HG02610 (cell line): ENCODE data around the gene CCDC167.
"Not testable (repeated sequence)": the region's sequence is repeated elsewhere in the genome, so short reads cannot be mapped to it uniquely, and the experiment has no call there.

ENCODE experiments used
- ATAC-seq: cut with Tn5 transposase; IDR thresholded peaks from one replicate; pipeline ENCODE4 v1.9.1; 2021; ENCODE audit warnings: mild to moderate bottlenecking, moderate library complexity; ENCODE audit not compliant: unreplicated experiment

The CCDC167 gene

GRCh38 chr6:37477656-37478435, 21.8 kb downstream of the CCDC167 start:
- no peak for ATAC-seq

DNA sequence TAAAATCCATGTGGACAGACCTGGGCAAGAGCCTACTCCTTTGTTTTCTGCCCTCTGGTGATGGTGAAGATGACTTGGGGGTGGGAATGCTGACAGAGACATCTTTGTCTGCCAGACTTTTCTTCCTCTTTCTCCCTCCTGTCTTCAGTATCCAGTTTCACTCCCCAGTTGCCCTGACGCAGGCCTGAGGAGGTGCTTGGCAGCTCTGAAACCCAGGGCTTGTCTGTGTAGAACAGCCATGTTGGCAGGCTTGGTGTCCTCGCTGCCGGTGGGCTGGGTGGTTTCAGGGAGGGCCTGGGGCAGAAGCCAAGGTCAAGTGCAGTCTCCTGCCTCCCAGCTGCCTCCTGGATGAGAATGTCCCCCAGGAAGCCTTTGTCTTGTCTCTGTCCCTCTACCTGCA, 22.5 kb downstream of the CCDC167 start:
- no peak for ATAC-seq

DNA sequence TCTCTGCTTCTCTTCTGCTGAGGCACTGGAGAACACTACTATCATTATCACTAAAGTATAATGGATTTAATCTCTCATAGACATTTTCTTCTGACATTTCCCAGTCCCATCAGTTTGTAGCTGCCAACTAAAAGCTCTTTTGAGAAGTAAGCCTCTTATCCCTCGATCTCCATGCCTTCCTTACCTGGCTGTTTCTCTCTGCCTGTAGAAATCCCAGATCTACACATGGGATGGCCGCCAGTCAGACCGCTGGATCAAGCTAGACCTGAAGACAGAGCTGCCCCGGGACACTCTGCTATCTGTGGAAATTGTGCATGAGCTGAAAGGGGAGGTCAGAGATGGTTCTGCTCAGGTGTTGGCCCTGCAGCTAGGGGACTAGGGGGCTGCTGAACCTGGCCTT, 25.4 kb downstream of the CCDC167 start:
- no peak for ATAC-seq

- ATAC-seq = no peak
Observed at GRCh38 chr6:37473364-37474095, 26.2 kb downstream of the CCDC167 start.

GRCh38 chr6:37467718-37468117, 32.0 kb downstream of the CCDC167 start:
- ATAC-seq = no peak

DNA sequence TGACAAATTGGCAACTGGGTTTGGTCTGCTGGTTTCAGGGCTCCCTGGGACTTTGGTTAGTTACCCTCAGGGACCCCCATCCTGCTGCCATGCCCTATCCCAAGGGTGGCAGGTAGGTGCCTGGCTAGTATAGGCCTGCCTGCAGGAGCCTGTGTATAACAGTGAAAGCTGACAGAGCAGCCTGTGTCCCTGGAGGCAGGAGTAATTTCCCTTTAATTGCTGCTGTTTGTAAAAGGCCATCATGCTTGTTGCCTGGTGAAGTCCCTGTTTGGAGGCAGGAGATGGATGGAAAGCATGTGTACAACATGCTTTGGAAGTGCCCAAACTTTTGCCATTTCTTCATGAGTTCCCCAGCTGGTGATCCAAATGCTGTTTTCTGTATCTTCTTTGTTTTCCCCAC, 36.6 kb downstream of the CCDC167 start:
- ATAC-seq = no peak

DNA sequence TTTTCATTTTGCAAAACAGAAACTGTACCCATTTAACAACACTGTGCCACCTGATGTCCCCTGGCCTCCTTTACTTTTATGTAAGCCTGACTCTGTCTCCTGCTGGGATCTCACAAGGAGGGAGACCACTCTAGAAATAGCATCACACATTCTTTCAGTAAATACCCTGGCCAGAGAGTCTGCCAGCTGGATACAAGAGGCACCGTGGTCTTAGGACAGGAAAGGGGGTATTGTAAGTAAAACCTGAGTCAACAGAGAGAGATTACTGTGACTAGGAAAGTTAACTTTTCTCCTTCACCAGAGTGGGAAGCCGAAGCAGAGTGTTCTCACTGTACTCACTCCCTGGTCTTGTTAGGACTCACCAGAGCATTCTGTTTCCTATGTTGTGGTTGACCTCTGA, 38.9 kb downstream of the CCDC167 start:
- no peak for ATAC-seq

- ATAC-seq = no peak
Observed at GRCh38 chr6:37459981-37460800, 39.5 kb downstream of the CCDC167 start.

- no peak for ATAC-seq
Observed at GRCh38 chr6:37456816-37457560, 42.7 kb downstream of the CCDC167 start.

GRCh38 chr6:37456126-37456525, 43.6 kb downstream of the CCDC167 start:
- no peak for ATAC-seq

DNA sequence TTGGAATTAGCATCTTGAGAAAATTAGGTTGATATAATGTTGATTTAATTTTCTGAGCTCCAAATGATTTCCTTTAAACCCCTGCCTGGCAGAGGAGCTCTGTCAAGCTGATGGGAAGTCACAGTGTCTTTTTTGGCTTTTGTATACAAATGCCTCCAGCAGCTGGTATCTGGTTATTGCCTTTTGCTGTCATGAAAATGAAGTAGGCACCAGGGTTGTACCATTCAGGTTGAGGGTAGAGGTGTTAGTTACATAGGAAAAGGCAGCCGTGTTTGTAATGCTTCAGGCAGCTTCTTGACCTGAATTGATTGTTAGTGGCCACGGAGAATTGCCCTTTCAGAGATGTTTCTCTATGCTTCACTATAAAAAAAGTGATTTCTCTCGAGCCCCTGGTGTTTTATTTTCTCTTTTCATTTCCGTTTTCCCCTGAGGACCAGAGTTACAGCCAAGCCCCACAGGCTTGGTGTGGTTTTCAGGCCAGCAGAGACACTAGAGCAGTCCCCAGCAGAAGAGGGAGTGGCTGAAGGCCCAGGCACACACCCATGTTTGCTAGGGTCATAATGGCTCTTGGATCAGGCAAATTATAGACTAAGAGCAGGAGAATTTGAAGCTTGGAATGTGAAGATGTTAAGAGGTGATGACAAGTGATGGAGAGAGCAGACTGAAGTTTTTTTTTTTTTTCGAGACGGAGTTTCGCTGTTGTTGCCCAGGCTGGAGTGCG, 45.1 kb downstream of the CCDC167 start:
- no peak for ATAC-seq

GRCh38 chr6:37452522-37452921, 47.2 kb downstream of the CCDC167 start:
- no peak for ATAC-seq

GRCh38 chr6:37451441-37452193, 48.1 kb downstream of the CCDC167 start:
- no peak for ATAC-seq

GRCh38 chr6:37449984-37450383, 49.7 kb downstream of the CCDC167 start:
- ATAC-seq = no peak

- ATAC-seq = not testable (repeated sequence)
Observed at GRCh38 chr6:37443216-37443542, 56.5 kb downstream of the CCDC167 start.

DNA sequence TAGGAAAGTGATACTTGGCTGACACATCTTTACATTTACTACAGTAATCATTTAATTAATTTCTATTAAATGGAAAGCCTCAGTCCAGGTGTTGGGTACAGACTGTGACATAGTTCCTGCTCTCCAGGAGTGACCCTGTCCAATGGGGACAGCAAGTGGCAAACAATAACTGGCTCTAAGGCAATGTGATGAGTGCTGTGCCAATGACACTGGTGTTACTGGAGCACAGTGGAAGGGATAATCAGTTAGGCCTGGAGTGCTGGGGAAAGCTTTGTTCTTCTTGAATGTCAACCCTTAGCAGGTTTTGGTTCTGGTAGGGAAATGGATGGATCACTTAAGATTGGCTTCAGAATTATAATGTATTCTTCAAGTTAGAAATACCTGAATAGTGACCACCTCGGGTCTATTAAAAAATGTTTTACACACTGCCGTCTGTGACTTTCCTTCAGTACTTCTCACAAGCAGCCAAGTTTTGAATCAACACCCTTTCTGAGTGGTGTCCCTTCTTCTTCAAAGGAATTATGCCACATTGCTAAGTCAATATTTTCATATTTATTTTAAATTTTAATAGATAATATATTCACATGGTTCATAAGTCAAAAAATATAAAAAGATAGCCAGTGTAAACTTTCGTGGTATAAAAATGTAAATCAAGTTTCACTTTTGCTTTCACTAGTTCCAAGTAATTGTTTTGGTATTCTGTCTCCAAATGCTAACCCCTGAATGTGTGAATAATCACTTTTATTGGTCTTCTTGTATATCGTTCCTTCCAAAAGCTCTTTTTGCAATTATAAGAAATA, 57.1 kb downstream of the CCDC167 start:
- ATAC-seq = no peak

DNA sequence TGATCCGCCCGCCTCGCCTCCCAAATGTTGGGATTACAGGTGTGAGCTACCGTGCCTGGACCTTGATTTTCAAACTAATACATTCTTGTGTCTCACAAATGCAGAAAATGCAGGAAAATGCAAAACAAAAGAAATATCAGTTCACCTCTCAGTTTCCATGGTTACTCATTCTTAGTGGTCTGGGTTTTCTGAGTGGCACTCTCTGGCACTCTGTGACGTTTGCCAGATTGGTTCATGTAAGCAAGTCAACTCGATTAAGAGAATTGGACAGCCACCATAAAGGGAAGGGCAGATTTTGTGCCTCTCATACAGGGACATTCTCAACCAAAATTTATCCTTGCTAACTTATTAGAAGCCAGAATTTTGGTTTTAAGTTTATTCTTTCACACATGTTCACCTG, 58.0 kb downstream of the CCDC167 start:
- ATAC-seq = no peak

DNA sequence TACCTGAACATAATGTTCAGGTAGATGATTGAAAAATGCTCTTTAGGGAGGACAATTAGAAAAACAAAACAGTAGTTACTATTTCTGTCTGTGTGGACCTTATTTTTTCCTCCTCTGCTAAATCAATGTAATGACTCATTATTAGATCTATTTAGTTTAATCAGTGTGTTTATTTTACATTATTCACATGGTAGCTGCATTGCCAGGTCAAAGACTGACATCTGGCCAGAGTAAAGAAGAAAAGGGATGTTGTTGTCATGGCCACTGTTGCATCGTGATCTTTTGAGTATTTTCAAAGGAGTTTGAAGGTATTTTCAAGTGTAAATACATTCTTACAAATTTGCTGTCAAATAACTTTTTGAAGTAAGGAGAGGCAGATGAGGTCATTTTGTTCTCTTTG, 60.8 kb downstream of the CCDC167 start:
- ATAC-seq = no peak

- no peak for ATAC-seq
Observed at GRCh38 chr6:37435816-37436215, 63.9 kb downstream of the CCDC167 start.
